Kasumi-1 (cell line): ENCODE measurements around the gene RRAGB.
"Not testable (repeated sequence)": the region's sequence is repeated elsewhere in the genome, so short reads cannot be mapped to it uniquely, and the experiment has no call there.

ENCODE experiments used
- DNase-seq, 2 experiments: peaks; one replicate each; lab custom pipeline; 2025; lab: John Stamatoyannopoulos, UW

Gene RRAGB, protein sequence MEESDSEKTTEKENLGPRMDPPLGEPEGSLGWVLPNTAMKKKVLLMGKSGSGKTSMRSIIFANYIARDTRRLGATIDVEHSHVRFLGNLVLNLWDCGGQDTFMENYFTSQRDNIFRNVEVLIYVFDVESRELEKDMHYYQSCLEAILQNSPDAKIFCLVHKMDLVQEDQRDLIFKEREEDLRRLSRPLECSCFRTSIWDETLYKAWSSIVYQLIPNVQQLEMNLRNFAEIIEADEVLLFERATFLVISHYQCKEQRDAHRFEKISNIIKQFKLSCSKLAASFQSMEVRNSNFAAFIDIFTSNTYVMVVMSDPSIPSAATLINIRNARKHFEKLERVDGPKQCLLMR

DNA sequence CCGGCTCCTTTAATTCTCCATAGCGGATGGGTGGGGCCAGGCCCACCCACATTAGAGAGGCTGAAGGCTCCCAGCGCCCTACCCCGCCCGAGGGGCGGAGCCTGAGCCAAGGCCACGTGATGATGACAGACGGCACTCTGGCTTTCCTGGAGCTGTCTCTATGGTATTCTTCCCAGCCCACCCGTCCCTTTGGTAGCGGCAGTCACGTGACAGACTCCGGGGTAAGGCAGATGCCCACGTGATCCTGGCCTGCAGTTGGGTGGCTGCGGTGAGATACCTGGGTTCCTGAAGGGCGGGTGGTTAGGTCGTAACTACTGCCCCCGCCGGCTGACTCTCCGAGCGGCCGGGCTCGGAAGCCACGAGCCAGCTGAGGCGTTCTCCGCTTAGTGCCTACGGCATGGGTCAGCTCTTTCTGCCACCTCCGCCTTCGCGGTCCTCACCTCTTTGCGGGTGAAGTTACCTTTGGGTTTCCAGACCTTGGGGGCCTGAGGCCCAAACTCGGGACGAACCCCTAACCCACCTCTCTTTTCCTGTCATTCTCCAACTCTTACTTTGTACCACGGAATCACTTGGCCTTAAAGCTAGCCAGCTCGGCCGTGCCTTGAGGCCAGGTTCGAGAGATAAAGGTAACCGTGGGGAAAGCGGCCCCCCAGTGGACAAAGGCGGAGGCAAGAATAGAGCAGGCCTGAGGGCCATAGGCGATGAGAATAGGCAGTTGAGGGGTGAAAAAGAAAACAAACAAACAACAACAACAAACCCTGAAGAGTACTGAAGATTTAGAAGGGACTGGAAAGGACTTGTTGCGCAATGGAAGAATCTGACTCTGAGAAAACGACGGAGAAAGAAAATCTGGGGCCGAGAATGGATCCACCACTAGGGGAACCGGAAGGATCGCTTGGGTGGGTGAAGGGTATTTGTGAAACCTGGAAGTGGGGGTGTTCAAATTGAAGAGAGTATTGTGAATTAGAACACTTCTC, at the start of gene RRAGB:
Gene RRAGB, plus strand, starts transcription at position 229 of the 977 bp plus-strand sequence. Its CDS starts 579 bp downstream, at position 808.
- peak; percentile 89 to 90 for DNase-seq

DNA sequence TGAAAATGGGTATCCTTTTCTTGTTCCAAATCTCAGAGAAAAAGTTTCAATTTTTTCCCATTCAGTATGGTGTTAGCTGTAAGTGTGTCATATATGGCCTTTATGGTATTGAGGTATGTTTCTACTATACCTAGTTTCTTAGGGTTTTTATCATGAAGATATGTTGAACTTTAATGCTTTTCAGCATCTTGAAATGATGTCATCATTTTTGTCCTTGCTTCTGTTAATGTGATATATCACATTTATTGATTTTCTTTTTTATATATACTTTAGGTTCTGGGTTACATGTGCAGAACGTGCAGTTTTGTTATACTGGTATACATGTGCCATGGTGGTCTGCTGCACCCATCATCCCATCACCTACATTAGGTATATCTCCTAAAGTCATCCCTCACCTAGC, 49.5 kb upstream of the RRAGB start:
- no peak for DNase-seq

DNA sequence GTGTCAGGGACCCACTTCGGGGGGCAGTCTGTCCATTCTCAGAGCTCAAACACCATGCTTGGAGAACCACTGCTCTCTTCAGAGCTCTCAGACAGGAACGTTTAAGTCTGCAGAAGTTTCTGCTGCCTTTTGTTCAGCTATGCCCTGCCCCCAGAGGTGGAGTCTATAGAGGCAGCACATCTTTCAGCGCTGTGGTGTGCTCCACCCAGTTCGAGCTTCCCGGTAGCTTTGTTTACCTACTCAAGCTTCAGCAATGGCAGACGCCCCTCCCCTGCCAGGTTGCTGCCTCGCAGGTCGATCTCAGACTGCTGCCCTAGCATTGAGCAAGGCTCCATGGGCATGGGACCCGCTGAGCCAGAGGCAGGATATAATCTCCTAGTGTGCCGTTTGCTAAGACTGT, 29.0 kb upstream of the RRAGB start:
- DNase-seq, result not testable (repeated sequence)

DNA sequence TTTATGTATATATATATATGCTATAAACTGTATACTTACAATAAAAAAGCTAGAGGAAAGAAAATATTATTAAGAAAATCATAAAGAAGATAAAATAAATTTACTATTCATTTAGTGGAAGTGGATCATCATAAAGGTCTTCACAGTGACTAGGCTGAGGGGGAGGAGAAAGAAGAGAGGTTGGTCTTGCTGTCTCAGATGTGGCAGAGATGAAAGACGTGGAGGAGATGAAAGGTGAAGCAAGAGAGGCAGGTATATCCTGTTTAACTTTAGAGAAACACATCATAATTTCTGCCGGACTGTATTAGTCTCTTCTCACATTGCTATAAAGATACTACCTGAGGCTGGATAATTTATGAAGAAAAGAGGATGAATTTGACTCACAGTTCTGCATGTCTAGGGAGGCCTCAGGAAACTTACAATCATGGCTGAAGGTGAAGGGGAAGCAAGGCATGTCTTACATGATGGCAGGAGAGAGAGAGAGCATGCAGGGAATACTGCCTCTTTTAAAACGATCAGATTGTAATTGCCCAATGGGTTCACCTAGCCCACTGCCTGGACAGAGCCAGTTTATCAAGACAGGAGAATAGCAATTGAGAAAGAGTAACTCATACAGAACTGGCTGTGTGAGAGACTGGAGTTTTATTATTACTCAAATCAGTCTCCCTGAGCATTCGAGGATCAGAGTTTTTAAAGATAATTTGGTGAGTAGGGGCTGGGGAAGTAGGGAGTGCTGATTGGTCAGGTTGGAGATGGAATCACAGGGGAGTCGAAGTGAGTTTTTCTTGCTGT, 22.1 kb upstream of the RRAGB start:
- no peak for DNase-seq

DNA sequence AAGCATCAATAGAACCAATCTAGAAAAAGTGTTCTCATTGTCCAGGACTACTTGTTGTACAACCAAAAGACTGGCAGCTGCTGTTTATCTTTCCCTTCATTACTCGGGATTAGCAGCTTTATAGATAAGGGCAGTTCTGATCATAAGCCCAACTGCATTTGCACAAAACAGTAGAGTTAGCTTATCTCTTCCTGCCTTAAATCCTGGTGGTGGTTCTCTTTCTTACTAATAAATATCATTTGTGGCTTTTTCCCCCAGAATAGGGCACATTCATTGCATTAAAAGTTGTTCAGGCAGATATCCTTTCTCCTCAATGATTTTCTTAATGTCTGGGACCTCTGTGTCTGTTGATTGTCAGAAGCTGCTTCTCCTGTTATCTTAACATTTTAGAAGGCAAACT, 20.2 kb upstream of the RRAGB start:
- no peak for DNase-seq

DNA sequence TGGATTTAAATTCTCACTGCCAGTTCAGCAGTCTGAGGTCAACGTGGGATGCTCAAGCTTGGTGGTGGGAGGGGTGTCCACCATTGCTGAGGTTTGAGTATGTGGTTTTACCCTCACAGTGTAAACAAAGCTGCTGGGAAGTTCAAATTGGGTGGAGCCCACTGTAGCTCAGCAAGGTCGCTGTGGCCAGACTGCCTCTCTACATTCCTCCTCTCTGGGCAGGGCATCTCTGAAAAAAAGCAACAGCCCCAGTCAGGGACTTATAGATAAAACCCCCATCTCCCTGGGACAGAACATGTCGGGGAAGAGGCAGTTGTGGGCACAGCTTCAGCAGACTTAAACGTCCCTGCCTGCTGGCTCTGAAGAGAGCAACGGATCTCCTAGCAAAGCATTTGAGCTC, 14.9 kb upstream of the RRAGB start:
- no peak for DNase-seq

DNA sequence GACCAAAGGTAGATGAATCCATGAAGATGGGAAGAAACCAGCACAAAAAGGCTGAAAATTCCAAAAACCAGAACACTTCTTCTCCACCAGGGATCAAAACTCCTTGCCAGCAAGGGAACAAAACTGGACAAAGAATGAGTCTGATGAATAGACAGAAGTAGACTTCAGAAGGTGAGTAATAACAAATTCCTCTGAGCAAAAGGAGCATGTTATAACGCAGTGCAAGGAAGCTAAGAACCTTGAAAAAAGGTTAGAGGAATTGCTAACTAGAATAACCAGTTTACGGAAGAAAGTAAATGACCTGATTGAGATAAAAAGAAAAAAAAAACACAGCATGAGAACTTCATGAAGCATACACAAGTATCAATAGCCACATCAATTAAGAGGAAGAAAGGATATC, 14.1 kb upstream of the RRAGB start:
- DNase-seq, result not testable (repeated sequence)

DNA sequence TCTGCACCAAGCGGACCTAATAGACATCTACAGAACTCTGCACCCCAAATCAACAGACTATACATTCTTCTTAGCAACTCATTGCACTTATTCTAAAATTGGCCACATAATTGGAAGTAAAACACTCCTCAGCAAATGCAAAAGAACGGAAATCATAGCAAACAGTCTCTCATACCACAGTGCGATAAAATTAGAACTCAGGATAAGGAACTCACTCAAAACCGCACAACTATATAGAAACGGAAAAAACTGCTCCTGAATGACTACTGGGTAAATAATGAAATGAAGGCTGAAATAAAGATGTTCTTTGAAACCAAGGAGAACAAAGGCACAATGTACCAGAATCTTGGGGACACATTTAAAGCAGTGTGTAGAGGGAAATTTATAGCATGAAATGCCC, 12.5 kb upstream of the RRAGB start:
- peak; percentile 70 to 83 for DNase-seq

DNA sequence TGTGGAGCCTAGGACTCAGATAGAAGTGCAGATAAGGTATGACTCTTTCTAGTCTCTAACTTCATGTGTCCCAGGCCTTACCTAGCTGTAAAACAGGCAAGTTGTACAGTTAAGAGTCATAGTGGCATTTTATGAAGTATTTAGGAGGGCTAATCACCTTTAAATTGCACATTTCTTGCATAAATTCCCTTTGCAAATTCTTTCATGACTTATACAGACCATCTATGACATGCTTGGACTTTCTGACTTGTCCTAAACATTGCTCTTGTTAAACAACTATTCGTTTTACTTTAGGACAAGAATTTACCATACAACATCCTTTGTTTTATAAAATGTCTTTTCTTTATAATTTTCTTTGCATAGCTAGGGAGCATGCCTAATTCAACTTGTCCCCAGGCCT, 7.8 kb upstream of the RRAGB start:
- DNase-seq, result peak in 1 of 2 experiments; percentile 22

DNA sequence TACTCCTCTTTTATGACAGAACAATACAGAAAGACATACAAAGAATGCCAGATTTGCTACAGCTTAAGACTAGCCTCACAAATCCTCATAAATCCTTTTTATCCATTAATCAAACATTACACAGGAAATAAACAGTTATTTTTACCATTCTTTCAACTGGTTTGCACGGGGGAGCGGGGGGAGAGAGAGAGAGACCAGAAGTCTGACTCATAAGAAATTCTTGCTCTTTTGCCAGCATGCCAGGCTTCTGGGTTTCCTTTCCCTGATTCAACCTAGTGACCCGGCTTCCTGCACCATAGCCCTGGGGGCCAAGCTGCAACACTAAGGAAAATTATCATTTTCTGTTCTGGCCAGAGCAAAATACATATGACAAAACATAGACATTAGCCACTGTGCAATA, 6.8 kb upstream of the RRAGB start:
- no peak for DNase-seq

DNA sequence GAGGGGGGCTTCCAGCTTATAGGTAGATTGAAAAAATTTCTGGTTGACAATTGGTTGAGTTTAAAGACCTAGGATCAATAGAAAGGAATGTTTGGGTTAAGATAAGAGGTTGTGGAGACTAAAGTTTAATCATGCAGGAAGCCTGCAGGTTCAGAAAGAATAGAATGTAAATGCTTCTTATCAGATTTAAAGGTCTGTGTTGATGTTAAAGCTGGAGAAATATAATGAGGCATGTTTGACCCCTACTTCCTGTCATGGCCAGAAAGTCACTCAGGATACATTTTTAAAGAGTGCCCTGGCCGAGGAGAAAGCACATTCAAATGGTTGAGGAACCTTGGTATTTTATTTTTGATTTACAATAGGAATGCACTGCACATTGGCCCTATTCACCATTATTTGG, 3.9 kb upstream of the RRAGB start:
- no peak for DNase-seq

DNA sequence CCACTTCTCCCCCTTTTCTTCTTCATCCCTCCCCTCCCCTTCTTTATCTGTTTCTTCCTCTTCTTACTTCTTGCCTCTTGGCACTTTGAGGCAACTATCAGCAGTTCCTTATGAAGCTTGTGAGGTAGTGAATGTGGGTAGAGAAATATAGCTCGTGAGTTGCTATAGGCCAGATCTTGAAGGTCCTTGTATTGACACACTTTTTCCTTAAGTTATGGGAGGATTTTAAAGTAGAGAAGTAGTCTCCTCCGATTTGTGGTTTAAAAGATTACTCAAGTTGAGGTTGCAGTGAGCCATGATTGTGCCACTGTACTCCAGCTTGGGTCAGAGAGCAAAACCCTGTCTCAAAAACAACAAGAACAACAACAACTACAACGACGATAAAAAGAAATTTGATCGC, 3.4 kb upstream of the RRAGB start:
- DNase-seq, result no peak

DNA sequence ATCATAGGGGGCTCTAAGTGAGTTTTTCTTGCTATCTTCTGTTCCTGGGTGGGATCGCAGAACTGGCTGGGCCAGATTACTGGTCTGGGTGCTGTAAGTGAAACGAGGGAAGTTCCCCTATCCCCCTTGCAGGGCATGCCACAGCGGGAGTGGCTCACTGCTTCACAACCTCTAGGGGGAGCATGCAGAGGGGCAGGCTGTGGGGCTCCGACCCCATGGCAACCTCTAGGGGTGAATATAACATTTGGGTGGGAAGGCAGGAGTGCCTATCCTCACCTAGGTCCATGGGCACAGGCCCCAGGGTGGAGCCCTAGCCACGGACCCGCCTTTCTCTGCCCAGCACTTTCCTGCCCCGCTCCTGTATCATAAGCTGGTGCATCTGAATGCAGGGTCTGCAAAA, 1.7 kb upstream of the RRAGB start:
- no peak for DNase-seq

DNA sequence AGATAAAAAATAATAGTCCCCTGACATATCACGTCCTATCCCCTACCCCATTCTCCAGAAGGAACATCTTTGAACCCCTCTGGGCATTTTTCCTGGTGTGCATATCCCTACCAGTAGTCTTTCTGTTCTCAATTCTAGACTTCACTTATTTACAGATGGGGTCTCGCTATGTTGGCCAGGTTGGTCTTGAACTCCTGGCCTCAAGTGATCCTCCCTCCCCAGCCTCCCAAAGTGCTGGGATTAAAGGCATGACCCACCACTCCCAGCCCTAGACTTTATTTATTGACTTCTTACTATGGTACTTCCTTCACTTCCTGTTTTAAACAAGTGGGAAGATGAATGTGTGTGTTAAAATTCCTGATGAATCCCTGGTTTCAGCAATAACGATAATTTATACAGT, 612 bp upstream of the RRAGB start:
- peak in 1 of 2 experiments; percentile 35 for DNase-seq

DNA sequence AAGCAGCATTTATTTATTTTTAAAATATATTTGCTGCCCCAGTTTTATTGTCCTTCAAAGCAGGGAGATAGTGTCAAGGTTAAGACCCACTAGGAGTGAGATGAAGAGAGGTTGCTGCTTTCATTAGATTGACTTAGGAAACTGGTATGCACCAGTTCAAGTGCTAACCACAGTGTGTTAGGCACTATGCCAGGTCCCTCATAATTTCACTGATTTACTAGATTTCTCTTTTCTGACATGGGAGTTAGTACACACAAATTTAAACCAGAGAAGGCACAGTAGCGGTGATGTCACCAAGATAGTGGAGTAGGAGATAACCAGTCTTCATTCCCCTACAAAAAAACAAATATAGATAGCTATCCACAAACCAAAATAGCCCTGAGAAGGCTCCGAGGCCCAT, 14.3 kb downstream of the RRAGB start:
- DNase-seq, result no peak

DNA sequence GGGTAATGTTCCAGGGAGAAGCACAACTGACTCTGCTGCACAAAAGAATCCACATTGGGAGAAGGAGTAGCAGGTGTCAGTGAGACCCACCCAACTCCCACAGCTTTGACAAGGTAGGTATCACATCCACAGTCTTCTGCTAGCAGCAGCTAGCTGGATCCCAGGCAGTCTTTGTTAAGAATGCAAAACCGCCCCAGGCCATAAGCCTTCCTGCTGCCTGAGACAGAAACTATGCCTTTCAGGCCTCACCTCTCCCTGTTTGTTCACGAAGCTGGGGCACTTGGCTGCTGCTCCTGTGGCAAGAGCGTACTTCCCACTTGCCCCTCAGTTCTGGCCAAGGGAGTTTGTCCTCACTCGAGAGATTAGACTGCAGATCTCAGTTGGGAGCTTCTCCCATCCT, 21.4 kb downstream of the RRAGB start:
- no peak for DNase-seq

DNA sequence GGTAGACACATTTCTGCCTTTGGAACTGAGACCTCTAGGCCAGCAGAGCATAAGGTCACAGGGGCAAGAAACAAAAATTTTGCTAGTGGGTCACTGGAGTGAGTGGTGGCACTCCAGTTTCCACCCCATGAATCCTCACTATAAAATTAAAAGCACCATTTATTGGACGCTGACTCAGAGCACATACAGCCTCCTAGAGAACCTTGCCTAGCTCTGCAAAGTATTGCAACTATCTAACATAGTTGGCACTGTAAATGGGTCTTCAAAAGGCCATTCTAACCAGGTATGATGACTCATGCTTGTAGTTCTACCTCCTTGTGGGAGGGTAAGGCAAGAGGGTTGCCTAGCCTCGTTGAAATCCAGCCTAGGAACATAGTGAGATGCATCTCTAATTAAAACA, 25.1 kb downstream of the RRAGB start:
- no peak for DNase-seq

DNA sequence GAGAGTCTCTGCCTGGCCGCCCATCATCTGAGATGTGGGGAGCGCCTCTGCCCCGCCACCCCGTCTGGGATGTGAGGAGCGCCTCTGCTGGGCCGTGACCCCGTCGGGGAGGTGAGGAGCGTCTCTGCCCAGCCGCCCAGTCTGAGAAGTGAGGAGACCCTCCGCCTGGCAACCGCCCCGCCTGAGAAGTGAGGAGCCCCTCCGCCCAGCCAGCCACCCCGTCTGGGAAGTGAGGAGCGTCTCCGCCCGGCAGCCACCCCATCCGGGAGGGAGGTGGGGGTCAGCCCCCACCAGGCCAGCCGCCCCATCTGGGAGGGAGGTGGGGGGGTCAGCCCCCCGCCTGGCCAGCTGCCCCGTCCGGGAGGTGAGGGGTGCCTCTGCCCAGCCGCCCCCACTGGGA, 30.9 kb downstream of the RRAGB start:
- not testable (repeated sequence) for DNase-seq

DNA sequence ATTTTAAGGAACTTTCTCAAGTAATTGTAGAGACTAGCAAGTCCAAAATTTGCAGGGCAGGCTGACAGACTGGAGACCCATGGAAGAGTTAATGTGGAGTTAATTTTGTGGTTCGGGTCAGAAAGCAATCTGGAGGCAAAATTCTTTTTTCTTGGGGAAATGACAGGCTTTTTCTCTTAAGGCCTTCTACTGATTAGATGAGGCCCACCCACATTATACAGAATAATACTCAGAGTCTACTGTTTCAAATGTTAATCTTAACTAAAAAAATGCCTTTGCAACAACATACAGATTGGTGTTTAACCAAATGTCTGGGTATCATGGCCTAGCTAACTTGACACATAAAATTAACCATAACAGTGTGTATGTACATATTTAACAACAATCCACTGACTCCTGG, 32.7 kb downstream of the RRAGB start:
- no peak for DNase-seq

DNA sequence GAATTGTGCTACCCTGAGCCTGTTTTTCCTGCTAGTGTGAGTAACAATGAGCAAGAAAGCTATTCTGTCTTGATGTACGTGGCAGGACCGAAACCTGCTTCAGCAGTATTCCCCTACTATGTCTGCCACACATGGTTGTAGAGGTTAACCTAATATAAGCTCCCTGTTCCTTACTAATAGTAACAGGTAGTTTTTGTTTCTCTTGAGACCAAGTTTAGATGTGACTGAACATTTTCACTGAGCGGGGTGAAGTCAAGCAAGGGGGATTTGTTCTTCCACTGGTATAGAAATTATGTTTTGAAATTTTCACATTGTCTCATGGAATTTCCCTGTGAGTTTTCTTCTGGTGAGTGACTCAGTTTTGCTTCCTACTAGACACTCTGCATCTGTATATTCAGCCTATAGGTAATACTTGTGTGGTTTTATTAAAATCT, 37.3 kb downstream of the RRAGB start:
- DNase-seq, result no peak

DNA sequence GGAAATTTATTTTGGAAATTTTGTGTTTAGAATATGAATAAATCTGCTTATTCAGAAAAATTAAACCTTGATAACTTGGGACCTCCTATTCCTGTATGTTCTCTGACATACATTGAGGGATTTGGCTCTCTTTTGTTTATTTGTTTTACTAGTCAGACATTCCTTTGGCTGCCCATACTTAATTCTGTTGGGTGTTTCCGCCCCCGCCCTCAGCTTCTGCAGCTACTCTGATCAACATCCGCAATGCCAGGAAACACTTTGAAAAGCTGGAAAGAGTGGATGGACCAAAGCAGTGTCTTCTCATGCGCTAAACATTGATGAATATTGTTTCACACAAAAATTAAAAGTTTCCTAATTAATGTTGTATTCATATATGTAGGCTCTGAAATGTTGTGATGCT, 40.5 kb downstream of the RRAGB start:
- no peak for DNase-seq

DNA sequence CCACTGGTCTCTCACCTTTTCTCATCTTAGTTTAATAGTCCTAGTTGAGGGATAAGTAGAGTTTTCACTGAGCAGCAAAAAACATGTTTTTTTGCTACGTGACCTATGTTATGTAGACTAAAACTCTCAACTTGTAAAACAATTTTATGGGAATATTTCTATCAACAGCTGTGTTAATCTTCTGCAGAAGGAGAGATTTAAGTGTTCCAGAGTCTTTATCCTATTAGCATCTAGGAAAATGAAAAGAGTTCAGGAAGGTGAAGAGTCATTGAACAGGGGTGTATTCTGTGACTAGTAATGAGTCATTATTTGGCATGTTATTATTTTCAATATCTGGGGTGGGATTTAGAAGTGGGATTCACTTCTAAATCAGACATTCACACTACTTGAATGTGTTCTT, 41.9 kb downstream of the RRAGB start:
- DNase-seq, result no peak
